ENCODE measurements around the gene ESPNL.
A peak's percentile ranks its signal among the peaks of the same experiment; 100 is the strongest.

Gene ESPNL

DNA sequence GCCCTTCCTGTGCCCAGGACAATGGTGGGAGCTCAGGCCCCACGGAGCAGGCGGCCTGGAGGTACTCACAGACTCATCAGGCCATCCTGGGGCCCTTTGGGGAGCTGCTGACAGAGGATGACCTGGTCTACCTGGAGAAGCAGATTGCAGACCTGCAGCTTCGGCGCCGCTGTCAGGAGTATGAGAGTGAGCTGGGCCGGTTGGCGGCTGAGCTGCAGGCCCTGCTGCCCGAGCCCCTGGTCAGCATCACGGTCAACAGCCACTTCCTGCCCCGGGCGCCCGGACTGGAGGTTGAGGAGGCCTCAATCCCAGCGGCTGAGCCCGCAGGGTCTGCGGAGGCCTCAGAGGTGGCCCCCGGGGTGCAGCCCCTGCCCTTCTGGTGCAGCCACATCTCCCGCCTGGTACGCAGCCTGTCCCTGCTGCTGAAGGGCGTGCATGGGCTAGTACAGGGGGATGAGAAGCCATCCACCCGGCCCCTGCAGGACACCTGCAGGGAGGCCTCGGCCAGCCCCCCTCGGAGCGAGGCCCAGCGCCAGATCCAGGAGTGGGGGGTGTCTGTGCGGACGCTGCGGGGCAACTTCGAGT lies 30.1 kb downstream of the ESPNL start:
- no peak for DNase-seq

DNA sequence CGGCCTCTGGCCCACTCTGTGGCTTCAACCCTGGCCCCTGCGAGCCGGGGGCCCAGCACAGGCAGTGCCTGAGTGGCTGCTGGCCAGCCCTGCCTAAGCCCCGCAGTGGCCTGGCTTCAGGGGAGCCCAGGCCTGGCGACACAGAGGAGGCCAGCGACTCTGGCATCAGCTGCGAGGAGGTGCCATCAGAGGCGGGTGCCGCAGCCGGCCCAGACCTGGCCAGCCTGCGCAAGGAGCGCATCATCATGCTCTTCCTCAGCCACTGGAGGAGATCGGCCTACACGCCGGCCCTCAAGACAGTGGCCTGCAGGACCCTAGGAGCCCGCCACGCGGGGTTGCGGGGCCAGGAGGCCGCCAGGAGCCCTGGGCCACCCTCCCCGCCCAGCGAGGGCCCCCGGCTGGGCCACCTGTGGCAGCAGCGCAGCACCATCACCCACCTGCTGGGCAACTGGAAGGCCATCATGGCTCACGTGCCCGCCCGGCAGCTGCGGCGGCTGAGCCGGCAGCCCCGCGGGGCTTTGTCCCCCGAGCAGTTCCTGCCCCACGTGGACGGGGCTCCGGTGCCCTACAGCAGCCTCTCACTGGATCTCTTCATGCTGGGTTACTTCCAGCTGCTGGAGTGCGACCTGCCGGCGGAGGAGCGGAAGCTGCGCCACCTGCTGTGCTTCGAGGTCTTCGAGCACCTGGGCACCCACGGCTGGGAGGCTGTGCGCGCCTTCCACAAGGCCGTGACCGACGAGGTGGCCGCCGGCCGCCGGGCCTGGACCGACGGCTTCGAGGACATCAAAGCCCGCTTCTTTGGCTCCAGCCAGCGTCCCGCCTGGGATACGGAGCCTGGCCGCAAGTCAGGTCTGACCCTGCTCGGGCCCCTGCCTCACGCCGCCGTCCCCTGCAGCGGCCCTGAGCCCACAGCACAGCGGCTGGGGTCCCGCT lies 30.8 kb downstream of the ESPNL start:
- no peak for DNase-seq

DNA sequence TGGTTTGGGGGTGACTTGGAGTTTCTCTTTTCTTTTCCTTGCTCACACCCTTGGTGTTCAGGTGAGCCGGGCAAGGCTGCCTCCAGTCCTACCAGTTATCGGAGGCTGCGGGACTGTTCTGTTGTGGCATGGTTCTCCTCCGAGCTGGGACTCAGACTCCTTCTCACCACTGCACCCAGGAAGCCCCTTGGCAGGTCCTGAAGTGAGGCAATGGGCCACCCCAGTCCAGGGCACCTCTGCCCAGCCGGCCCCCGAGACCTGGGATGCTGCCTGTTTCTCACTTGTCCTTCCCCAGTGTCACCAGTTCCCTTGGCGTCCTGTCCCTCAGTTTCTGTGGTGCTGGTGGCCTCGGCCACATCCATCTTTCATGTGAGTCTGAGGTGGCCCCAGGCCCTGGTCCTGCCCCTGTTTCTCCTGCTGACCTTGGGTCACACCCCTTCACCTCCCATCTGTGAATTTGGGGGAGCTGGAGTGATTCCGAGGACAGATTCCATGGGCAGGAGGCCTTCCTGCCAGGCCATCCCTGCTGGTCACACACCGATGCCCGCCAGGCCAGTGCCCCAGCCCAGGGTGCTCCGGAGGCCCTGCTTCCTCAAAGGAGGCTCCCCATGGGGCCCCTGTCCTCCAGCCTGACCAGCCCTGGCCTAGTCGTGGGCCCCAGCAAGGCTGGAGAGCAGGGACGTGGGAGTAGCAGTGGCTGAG lies 31.8 kb downstream of the ESPNL start:
- DNase-seq, result no peak

DNA sequence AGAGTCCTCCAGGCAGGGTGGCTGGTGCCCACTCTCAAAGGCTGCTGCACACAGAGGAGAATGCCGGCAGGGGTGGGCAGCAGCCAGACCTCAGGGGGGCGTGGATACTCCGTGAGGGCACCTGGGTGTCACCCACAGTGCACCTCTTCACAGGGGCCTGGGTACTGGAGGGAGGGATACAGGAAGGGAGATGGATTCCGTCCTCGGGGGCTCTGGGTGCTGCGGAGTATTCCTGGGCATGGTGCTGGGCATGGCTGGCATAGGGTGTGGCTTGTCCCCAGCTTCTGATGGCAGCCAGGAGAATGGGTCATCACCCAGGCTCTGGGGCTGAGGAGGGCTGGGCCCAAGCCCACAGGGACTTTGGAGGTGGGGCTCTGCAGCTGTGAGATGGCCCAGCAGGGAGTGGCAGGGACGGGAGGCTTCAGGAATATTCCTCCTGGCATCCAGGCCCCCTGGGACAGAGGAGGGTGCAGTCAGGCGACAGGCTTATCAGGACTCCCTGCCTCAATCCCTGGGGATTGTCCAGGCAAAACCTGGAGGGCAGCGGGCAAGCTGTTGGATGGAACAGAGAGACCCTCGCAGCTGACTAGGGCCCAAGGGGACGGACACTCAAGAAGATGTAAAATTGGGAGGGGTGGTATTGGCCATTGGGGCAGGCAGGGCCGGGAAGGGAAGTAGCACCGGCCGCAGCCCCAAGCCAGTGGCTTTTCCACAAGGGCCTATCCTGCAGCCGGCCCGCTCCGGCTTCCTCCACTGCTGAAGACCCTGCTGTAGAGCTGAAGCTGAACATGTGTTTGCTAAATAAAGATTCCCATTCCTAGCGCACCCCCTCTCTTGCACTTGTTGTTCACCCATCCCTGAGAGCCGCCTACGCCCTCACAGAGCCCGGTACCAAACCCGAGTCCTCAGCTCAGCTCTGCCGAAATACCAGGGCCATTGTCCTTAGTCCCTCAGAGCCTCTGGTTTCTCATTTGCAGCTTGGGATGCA lies 32.6 kb downstream of the ESPNL start:
- no peak for DNase-seq

DNA sequence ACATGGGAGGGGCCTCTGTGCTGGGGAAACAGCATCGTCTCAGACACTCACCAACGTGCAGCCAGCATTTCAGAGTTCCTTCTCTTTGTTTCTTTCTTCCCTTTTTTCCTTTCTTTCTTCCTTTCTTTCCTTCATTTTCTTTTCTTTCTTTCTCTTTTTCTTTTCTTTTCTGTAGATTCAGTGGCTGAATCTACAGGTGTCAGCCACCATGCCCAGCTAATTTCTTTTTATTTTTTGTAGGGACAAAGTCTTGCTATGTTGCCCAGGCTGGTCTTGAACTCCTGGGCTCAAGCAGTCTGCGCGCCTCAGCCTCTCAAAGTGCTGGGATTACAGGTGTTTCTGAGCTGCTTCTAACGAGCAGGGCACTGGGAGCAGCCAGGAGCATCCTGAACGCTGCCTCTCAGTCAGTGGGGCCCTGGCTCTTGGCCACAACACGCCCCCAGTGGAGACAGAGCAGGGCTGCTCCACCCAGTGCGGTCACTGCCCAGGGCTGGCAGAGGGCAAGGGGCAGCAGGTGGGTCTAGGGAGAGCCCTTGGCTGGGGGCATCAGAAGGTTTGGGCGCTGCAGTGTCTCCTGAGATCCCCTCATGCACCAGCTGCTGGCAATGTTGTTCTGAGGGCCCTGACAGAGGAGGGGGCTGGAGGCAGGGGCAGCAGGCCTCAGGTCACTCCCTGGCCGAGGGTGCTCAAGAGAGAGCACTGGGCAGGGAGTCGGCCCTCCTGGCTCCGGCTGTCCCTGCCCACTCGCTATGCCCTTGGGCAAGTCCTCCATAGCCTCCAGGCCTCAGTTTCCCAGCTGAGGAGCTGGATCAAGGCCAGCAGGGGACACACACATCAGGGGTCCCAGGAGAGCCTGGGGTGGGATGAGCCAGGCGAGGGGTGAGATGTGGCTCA lies 33.6 kb downstream of the ESPNL start:
- DNase-seq, result no peak

DNA sequence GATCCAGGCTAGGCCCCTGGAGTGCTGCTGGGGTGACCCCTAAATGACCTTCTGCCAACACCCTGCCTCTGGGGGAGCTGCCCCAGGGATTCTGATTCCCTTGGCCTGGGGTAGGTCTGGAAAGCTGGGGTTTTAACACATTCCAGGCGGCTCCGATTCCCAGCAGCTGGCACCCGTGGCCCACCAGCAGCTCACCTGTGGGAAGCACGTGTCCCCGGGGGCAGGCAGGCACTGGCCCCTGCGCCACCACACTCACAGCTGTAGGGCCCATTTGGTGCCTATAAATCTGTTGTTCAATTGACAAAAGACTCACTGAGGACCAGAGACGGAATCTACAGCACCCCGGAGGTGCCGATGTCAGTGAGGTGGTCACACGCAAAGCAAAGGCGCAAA lies 34.2 kb downstream of the ESPNL start:
- DNase-seq, result no peak

DNA sequence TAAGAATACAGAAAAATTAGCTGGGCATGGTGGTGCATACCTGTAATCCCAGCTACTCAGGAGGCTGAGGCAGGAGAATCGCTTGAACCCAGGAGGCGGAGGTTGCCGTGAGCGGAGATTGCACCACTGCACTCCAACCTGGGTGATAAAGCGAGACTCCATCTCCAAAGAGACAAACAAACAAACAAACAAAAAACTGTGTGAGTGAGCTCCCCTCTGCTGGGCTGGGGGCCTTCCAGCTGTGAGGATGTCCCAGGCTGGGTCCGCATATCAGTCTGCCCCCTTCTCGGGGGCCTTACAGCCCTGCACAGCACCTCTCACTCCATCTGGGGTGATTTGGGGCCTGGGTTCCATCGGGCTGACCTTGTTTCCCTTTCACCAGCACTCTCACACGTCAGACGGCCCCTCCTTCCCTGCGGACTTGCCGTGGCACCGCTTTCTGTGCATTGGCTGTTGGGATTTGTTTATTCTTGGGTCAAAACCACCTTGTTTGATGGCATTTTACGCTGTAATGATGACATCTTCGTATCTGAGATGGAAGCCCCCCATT lies 35.5 kb downstream of the ESPNL start:
- no peak for DNase-seq

DNA sequence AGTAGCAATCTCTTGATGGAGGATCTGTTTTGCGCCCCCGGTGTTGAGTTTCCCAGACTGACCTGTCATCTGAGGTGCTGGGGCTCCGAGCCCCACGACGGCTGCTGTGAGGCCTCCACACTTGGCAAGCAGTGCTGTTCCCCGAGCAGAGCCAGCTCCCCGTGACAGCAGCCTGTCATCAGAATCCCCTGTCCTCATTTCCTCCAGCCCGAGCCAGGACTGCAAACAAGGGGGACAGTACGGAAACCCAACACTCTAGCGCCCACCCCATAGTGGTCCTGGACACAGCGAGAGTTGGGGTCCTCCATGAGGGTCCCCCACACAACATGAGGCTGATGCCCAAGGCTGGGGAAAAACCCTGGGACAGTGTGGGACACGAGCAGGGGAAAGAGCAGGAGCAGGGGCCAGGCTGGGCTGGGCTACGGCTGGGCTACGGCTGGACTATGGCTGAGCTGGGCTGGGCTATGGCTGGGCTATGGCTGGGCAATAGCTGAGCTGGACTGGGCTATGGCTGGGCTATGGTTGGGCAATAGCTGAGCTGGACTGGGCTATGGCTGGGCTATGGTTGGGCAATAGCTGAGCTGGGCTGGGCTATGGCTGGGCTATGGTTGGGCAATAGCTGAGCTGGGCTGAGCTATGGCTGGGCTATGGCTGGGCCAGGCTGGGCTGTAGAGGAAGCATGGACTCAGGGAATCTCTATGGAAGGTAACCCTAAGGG lies 36.8 kb downstream of the ESPNL start:
- no peak for DNase-seq

DNA sequence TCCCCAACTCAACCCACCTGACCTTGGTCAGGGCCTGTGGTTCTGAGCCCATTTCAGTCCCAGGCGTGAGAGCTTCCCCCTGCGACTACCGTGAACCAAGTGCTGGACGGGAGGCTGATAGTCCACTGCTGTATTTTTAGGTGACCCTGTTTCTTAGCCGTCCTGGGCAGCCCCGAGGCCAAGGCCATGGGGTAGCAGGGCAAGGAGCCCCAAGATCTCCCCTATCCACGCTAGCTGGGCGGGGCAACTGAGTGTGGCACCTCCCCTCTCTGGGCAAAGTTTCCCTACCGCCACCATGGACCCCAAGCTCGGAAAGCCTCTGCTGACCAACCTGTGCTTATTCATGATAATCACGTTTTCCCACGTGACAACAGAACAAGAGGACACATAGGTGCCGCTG lies 37.7 kb downstream of the ESPNL start:
- DNase-seq, result no peak

DNA sequence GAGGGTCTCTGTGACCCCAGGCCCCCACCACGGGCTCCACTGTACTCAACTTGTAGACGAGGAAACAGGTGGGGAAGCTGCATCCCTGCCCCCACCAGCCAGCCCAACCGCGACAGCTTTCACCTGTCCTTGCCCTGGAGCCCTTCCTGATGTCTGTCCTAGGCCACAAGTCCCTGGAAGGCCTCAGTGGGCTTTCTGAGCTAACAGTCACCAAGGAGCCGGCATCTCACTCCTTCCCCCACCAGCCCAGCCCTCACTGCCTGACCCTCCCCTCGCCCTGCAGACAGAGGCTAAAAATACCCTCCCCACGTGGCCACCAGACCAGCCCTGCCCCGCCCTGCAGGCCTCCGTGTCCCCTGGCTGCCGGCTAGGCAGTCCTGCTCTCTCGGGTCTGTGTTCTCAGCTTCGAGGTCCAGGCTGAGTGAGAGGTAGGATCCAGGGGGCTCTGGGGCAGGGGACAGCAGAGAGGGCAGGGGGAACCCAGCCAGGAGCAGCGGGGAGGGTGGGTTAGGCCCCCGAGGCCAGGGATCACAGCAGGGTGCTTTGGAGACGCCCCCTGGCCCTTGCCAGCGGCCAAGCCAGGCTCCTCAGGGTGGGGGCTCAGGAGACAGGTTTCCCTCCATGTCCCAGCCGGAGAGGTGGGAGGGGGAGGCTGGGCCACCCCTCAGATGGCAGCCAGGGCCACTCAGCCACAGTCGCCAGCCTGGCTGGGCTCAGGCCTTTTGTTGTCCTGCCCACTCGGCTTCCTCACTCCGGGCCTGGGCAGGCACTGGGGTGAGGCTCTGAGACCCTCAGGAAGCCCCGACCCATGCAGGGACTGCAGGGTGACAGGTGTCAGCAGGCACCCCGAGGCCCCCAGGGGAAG lies 38.4 kb downstream of the ESPNL start, which contains the start of gene KLHL30:
Gene KLHL30 (plus strand): TSS at position 338 of the 865 bp plus-strand sequence. CDS start 2,087 bp downstream, outside the sequence.
- no peak for DNase-seq

DNA sequence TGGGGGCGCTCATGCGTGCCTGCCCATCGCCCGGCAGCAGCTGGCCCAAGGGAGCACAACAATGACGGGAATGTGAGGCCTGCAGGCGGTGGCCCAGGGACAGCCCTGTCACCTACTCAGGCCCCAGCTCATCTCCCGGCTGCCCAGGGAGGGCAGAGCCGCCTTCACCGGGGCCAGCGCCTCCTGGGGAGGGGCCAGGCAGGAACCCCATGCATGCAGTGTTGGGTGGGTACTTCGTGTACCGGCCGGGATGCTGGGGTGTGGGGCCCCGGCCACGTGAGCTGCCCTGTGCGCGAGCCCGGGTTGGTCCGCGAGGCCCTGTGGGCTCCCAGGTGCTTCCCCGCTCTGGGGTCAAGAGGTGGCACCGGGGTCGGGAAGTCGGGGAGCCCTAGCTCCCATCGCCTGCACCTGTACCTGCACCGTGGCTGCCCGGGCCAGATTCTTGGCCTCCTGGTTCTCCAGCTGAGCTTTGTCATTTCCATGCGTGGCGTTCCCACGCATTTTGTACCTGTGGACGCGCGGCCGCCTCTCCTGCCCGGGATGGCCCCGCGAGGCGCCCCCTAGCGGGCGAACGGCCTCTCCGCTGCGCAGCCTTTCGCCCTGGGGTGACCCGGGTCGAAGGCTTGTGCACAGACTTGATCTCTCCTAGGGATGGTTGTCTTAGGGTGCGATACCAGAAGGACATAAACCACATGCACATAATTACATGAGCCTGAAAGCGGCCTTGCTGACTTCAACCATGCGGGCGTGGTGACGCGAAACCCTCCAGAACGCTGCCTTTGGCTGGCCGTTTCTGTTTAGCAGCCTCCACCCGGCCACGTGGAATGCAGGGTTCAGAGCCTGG lies 39.3 kb downstream of the ESPNL start:
- peak; percentile 47 for DNase-seq

DNA sequence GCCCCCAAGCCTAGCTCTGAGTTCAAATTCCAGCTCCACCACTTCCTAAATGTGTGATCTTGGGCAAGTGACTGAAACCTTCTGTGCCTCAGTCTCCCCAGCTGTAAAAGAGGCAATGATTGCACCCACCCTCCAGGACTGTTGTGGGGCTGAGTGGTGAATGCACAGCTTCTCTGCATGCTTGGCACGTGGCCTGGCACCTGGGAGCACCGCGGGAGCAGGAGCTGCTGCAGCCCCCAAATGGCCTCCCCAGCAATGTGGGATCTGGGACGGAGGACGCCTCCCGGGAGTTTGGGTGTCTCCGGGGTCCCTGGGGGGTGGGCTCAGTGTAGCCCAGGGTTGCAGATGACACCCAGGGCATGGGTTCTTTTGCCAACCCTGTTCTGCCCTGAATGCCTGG lies 39.9 kb downstream of the ESPNL start:
- DNase-seq, result no peak

DNA sequence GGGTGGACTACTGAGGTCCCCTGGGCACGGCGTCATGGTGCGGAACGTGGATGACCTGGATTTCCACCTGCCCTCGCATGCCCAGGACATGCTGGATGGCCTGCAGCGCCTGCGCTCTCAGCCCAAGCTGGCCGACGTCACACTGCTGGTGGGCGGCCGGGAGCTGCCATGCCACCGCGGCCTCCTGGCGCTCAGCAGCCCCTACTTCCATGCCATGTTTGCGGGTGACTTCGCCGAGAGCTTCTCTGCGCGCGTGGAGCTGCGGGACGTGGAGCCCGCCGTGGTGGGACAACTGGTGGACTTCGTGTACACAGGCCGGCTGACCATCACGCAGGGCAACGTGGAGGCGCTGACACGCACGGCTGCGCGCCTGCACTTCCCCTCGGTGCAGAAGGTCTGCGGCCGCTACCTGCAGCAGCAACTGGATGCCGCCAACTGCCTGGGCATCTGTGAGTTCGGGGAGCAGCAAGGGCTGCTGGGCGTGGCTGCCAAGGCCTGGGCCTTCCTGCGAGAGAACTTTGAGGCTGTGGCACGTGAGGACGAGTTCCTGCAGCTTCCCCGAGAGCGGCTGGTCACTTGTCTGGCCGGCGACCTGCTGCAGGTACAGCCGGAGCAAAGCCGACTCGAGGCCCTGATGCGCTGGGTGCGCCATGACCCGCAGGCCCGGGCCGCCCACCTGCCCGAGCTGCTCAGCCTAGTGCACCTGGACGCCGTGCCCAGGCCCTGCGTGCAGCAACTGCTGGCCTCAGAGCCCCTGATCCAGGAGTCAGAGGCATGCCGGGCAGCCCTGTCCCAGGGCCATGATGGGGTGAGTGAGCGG lies 40.8 kb downstream of the ESPNL start:
- no peak for DNase-seq

DNA sequence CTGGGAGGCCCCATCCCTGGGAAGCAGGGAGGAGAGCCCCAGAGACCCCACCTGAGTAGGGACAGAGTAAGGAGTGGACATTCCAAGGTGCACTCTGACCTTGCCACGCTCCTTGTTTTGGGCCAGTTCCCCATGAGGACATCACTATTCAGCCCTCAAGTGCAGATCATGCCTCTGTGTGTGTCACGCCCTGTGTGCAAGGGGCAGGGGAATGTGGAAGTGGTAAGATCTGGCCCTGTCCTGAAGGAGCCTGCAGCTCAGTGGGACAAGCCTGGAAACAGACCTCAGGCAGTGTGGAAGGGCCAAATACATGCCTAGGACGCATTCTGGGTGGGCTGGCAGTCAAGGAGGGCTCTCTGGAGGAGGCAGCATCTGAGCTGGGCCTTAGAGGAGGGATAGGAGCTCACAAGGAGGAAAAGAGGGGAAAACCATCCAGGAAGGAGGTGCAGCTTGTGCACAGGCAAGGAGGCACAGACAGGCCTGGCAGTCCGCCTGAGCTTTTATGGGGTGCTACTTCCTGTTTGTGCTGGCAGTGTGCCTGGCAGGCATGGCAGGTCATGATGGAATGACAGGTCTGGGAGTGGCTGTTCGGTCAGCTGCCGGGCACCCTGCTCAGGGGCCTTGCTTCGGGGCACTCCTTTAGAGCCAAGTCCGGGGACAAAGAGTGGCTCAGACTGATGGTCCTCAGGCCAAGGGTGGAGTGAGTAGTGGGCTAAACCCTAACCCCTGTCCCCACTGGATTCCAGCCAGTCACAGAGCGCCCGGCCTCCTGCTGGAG lies 41.6 kb downstream of the ESPNL start:
- DNase-seq, result peak; percentile 26

DNA sequence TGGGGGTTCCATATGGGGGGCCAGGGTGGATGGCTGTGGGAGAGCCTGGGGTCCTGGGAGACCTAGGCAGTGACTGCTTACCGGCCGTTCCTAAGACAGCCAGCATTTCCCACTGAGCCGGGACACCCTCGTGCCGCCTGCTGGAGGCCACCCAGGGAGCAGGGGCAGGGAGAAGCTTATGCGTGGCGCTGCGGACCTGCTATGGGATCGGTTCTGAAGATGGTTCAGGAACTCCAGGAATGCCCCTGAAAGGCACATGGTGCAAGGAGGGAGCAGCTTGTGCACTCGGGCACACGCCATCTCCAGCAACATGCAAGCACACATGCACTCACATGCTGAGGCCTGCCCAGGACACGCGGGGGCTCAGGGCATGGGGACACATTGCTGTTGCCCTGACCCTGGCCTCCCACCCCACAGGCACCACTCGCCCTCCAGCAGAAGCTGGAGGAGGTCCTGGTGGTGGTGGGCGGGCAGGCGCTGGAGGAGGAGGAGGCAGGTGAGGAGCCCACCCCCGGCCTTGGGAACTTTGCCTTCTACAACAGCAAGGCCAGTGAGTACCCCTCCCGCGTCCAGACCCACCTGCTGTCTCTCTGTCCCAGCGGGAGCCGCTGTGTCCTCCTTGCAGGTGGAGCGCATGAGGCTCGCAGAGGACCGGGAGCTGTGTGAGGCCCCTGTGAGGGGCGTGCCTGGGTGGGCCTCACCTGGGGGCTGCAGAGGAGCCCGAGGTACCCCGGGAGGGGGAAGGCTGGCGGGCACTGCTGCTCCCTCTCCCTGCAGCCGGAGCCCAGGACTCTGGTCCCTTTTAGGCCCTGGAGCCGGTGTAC lies 42.5 kb downstream of the ESPNL start:
- no peak for DNase-seq

Data from CD4-positive, alpha-beta T cell treated with Interleukin-17A for 4 hours (primary cell).